ENCODE results near the gene RBCK1. TPM values are rescaled to one million over a fixed set of nuclear protein-coding genes. Genes with fewer than 3 reads are reported as not detected.
A peak's percentile ranks its signal among the peaks of the same experiment; 100 is the strongest.

The RBCK1 gene
- total RNA-seq, 1 donor from 2014 or later, result 44.8 TPM

DNA sequence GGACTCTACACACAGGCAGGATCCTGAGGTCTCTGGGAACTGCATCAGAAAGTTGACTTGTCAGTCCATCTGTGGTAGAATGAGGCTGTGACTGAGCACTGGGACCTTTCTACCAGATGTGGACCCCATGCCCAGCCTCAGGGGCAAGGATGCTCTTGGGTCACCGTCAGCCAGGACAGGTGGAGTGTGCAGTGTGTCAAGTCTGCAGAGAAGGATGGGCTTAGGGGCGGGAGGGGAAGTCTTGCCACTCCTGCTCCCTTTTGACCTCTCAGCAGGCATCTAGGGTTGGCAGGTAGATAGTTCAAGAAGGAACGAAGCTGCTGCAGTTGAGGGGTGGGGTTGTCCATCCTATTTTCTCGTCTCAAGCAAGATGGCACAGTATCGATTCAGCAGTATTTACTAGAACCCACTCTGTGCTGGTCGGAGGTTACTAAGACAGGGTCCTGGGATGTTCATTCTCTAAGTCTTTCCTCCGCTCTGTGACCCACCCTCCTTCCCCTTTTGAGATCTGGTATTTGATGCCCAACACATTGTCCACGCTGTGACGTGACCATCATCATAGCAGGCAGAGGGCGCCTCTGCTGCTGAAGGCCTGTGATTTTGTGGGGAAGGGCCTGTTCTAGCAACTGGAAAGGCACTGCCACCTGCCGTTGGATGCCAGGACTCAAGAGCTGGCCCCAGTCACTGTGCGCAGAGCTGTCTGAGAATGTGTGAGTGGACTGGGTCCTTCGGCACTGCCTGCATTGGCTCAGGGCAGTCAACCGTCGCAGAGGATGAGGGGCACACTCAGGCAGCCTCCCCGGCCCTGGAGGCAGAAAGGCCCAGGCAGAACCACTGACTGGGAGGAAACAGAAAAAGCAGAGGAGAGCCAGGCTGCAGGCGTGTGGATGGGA, 23.2 kb downstream of the RBCK1 start:
- DNase-seq (peak; percentile 52), ATAC-seq (peak; percentile 55)
- intact Hi-C loops (cut with micrococcal nuclease), result no loop called here

GRCh38 chr20:432208-432607, 24.1 kb downstream of the RBCK1 start:
- DNase-seq (no peak), ATAC-seq (peak; percentile 6)
- intact Hi-C loops (cut with micrococcal nuclease), result no loop called here

DNA sequence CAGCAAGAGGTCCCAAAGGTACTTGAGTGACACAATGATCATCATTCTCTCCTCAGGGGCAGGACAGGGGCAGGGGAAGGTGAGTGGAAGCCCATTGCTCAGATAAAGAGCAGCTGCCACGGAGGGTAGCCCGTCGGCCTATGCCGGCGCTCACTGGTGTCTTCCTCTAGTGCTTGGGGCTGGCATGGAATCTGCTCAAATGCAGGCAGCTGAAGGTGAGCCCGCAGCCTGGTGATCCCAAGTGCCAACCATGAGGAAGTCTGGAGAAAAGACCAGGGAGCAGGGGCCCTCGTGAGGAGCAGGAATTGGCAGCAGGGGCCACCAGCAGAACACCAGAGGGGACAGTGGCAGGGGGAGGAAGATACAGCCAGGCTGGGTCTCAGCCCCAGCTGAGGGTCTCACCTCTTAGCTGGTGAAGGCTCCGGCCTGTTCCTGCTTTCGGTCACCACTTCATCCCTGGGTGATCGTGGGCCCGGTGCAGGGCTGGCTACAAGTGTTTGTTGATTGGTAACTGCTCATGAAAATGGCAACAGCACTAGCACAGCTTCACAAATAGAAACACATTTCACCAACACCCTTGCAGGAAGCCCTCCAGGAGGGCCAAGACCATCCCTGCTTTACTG, 24.7 kb downstream of the RBCK1 start:
- no peak for DNase-seq
- peak; percentile 37 for ATAC-seq
- intact Hi-C loops (cut with micrococcal nuclease), result no loop called here

DNA sequence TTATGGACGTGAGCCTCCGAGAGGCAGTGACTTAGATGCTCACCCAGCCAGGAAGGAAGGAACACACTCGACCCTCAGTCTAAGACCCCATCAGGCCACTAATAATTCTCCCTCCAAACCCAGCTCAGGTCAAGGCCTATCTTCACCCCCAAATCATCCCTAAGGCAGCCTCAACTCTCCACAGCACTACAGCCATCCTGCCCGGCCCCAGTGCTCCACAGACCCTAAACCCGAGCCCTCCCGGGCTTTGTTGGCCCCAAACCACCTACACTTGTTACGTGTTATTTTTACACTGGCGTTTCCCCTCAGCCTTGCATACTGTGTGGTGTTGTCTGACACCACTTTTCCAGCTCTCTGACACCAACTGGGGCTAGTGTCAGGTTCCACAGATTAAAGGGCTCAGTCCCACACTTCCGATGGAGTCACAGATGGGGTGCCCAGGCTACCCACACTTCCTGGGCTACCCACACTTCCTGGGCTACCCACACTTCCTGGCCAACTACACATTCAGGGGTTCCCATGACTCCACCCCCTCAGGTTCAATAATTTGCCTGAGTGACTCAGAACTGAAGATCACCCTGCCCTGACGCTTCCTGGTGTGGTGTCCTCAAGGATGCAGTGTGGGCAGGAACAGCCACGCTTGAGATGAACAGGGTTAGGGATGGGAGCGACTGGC, 25.3 kb downstream of the RBCK1 start:
- intact Hi-C loops (cut with micrococcal nuclease), result no loop called here
- DNase-seq, result no peak
- peak; percentile 4 for ATAC-seq

GRCh38 chr20:434221-434620, 26.1 kb downstream of the RBCK1 start:
- no peak for DNase-seq
- ATAC-seq, result no peak
- intact Hi-C loops (cut with micrococcal nuclease), result no loop called here

DNA sequence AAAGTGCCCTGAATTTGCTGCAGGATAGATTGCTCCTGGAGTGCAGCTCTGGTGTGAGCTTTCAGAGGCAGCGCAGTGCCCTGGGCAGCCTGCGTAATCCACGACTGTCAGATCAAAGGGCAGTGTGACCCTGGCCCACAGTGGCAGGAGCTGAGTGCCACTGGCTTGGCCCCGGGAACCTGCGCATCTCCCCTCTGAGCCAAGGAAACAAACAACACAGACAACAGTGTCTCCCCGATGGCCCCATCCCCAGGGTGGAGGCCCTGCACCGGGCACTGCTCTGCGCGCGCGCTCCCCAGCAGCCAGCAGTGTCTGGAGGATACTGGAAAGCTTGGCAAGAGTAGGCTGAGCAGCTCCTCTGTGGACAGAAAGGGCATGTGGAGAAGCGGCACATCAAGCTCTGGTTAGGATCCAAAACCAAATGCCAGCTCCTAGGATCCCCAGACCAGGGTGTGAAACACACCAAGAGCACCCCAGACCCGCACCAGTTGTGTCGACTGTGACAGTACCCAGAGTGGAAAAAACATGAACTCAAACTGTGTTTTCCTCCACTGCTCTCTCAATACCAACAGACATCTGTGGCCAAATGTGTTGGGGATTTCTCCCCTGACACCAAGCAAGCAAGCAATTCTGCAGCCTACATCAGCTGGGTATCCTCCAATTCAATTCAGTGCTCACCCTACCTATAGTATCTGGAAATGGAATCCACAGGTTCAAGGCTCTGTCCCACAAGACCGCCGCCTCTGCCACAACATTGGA, 26.7 kb downstream of the RBCK1 start:
- intact Hi-C loops (cut with micrococcal nuclease), result no loop called here
- no peak for ATAC-seq
- no peak for DNase-seq

GRCh38 chr20:435558-435957, 27.5 kb downstream of the RBCK1 start:
- no peak for ATAC-seq
- intact Hi-C loops (cut with micrococcal nuclease), result no loop called here

DNA sequence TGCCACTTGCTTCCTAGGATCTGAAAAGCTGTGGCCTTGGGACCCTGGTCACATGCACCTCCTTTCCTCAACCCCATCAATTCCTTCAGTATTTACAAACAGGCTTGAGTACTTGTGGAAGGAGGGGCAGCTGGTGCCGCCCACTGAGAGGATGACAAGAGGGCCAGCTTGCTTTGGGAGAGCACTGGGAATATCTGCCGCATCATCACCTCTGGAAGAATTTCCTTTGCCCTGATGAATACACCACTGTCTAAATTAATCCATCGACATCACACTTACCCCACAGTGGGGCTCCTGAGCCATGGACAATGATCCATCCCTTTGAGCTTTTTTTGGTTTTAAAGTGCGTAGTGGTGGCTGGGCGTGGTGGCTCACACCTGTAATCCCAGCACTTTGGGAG, 28.4 kb downstream of the RBCK1 start:
- ATAC-seq (no peak), DNase-seq (no peak)
- intact Hi-C loops (cut with micrococcal nuclease), result no loop called here

More at GRCh38 chr20:435558-435957, 27.5 kb downstream of the RBCK1 start:
- no peak for DNase-seq

- no peak for DNase-seq
- intact Hi-C loops (cut with micrococcal nuclease), result no loop called here
- ATAC-seq, result no peak
Observed at GRCh38 chr20:437787-438486, 29.8 kb downstream of the RBCK1 start.

DNA sequence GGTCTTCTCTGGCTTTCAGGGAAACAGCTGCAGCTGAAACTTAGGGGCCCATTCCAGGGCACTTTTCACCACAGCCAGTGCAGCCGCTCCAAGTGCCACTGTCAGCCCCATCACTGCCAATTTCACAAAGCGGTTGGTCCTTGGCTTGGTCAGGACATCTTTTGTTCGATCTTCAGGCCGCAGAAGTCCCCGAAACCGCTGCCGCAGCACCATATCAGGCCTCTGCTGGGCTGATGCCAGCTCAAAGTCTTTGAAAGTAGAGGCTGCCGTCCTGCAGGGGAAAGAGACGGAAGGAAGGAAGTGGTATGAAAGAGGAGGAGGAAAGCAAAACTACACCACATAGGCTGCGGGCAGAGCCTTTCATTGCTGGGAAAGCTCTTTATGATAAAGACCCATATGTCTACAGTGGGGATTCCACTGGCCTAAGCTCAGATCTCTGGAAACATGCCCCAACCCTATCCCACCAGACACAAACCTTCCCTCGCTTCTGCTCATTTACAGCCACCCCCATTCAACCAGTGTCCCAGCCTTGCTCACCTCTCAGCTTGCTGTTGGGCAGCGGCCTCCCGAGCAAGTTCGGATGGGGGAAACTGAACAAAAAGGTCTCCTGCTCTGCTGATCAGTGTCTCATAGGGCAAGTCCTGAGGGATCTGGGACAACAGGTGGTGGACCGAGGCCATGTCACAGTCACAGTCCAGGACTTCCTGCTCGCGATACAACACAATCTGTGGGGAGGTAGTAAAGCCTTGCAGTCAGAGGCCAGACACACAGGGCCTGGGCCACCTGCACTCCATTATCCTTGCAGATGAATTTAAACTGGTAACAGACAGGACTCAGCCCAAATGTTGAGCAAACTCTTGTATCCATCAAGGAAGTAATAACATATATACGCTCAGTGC, 30.7 kb downstream of the RBCK1 start:
- peak; percentile 32 for ATAC-seq
- intact Hi-C loops (cut with micrococcal nuclease), result no loop called here
- DNase-seq, result peak; percentile 52

GRCh38 chr20:440148-440547, 32.0 kb downstream of the RBCK1 start:
- ATAC-seq (no peak), DNase-seq (no peak)
- intact Hi-C loops (cut with micrococcal nuclease), result no loop called here

DNA sequence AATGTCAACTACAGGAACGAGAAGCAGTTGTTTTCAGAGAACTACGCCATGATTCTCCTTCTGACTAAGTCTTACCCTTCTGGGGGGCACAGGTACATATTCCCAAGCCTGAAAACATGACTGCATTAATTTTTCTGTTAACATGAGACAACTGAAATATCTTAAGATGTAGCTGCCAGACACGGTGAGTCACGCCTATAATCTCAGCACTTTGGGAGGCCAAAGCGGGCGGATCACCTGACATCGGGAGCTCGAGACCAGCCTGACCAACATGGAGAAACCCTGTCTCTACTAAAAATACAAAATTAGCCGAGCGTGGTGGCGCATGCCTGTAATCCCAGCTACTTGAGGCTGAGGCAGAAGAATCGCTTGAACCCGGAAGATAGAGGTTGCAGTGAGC, 32.5 kb downstream of the RBCK1 start:
- intact Hi-C loops (cut with micrococcal nuclease), result no loop called here
- DNase-seq (no peak), ATAC-seq (no peak)

DNA sequence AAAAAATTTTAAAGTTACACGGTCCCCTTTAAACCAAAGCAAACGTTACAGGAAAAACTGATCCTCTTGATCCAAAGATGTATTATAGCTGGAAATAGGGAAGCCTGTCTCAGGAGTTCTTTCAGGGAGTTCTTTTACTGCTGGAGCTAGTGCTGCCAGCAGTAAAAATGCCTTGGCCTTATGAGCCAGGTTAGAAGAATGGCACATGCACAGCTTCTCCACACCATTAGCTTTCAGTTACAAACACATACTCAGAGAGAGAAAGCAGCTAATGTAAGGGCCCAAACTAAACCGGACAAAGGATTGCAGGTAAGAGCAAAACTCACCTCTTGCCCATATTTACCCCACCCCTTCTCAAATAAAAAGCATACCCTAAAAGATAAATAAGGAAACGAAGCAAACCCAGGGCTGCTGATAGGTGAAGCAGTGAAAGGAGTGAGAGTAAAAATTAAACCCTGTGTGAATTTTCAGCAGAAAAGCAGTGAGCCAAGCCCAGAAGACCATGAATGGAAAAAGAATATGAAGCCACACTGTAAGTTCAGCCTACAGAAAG, 35.2 kb downstream of the RBCK1 start:
- ATAC-seq (no peak), DNase-seq (no peak)
- intact Hi-C loops (cut with micrococcal nuclease), result no loop called here

- ATAC-seq (peak; percentile 14), DNase-seq (no peak)
- intact Hi-C loops (cut with micrococcal nuclease), result no loop called here
Observed at GRCh38 chr20:444117-444516, 36.0 kb downstream of the RBCK1 start.

DNA sequence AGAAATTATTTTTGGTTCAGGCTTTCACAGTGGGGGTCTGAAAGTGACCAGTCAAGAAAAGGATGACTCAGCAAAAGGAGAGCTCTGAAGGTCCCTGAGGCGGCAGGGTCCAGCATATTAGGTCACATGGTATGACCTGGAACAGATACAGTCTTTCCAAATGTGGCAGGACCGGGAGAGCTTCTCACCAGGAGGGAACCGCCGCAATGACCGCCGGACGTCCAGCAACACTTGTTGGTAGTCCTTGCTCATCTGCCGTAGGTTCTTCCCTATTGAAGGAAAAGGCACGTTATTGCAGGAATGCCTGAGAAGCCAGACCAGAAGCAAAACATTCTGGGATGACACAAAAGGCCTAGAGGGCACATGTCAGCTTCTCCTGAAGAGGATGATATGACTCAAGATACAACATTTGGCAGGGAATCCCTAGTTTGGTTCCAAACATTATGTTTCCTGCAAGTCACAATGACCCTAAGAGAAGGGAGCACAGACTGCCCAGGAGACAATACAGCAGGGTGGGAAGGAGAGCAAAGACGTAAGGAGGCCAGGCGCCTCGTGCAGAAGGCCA, 36.8 kb downstream of the RBCK1 start:
- intact Hi-C loops (cut with micrococcal nuclease), result no loop called here
- DNase-seq (no peak), ATAC-seq (peak; percentile 73)

DNA sequence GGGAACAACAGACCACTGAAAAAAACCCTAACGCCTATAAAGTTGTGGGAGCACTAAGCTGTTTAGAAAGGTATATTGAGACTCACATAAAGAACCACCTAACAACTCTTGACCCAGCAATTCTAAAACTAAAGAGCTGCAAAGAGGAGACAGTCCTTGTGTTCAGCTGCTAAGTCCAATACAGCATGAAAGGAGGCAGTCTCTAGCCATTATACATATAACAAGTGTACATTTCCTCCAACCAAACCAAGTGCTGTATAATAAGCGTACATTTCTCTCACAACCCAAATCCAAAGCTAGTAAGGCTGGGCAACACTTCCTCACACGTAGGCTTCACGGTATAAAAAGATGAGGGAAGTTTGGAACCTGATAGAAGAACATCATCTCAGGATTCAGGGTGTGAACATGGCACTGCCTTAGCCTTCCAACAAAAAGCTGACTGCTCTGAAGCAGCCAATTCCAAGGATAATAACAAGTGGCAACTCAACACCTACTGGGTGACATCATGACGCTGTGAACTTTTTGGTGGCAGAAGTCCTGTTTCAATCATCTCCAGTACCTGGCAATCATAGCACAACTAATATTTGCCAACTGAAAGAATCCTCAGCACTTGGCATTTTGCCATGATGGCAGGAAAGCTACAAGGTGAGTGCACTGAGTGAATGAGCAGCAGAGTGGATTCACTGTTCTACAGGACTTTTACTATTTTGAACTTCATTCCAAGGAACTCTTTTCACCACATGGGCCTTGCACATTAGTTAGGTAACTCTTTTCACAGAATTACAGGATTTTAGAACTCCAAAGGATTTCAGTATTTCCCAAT, 37.6 kb downstream of the RBCK1 start:
- ATAC-seq (peak; percentile 64), DNase-seq (no peak)
- intact Hi-C loops (cut with micrococcal nuclease), result no loop called here

Data from left ventricle myocardium superior (tissue), 1 donor.